ENCODE results near the gene ZFPM1. TPM values are rescaled to one million over a fixed set of nuclear protein-coding genes. Genes with fewer than 3 reads are reported as not detected.
A peak's percentile ranks its signal among the peaks of the same experiment; 100 is the strongest.

Gene ZFPM1
- total RNA-seq, 1 experiment from 2014 or later, result 5.0 TPM

DNA sequence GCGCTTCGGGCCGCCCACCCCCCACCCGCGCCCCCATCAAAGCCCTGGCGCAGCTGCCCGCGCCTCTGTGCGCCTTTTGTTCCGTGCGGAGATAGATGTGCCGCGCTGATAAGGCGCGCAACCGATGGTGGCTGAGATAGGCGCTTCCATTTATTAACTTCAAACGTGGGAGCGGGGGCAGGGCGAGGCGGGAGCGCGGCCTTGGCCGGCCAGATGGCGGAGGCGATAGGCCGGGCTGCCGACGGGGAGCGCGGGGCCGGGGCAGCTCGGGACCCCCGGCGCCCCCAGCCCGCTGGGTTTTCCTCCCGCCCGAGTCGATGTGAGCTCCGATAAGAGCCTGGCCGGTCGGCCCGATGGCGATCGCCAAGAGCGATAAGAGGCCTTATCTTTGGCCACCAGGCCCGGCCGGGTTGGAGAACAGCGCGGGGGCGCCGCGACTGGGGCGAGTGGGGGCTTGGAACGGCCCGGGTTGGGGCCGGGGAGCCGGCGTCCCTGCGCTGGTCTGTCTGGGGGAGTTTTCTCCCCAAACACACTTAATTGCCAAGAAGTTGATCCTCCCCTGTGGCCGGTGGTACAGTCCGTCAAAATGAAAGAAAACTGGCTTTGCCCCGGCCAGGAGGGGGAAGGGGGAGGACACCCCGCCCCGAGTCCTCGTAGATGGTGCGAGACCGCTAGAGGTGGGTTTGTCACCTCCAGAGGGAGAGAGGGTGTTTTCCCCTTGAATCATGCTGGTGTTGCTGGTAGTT is 2.7 kb downstream of the ZFPM1 start:
- H3K27ac Mint-ChIP-seq (ENCODE audit: low read depth, unreplicated experiment), result no peak overlapping the region
- intact Hi-C loops (cut with micrococcal nuclease), result no loop called here

DNA sequence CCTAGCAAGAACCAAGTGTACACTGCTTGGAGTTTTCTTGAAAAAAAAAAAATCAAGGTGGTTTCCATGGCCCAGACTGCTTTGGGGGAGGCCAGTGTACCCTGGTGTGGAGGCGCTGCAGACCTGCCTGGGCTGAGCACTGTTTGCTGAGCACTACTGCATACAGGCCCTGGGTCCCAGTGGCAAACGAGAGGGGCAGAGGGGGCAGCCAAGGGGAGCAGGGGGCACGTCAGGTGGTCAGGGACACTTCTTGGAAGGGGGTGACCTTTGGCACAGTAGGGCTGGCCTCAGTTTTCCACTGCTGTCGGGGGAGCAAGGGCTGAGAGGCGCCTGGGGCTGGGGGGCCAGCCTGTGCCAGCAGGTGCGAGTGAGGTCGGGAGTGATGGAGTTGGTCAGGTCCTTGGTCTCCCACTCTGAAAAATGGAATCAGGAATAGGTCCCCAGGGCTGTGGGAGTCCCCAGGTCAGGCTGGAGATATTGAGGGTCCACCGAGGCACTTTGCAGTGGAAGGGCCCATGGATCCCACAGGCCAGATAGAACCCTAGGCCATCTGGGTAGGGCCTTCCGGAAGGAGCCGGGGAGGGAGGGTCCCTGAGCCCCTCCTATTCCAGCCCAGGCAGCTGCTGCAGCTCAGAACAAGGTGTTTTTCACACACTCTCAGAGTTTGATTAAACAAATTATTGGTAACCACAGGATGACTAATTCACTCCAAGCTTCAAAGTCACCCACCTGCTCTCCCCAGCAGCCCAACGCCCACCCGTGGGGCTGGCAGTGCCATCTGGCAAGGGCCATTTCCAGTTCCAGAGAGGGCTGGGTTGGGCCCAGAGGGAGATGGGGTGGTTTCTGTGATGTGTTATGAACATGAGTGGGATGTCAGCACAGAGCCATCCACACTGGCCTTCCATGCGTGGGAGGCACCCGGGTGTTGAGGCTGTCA is 3.5 kb downstream of the ZFPM1 start:
- POLR2A ChIA-PET, result no interaction called here
- Mint-ChIP-seq H3K4me3 (ENCODE audit: unreplicated experiment) (no peak overlapping the region), H3K27me3 (ENCODE audit: insufficient read depth, unreplicated experiment) (no peaks in the 10 kb centered on the region), H3K4me1 (ENCODE audit: insufficient read depth, unreplicated experiment) (no peaks in the 10 kb centered on the region), H3K36me3 (ENCODE audit: insufficient read depth, unreplicated experiment) (no peaks in the 10 kb centered on the region), H3K9me3 (ENCODE audit: unreplicated experiment) (no peaks in the 10 kb centered on the region), H3K27ac (ENCODE audit: low read depth, unreplicated experiment) (no peak overlapping the region)
- no TSS peak for BruUV-seq (replicated peaks)
- TF ChIP-seq, protein P1, sequence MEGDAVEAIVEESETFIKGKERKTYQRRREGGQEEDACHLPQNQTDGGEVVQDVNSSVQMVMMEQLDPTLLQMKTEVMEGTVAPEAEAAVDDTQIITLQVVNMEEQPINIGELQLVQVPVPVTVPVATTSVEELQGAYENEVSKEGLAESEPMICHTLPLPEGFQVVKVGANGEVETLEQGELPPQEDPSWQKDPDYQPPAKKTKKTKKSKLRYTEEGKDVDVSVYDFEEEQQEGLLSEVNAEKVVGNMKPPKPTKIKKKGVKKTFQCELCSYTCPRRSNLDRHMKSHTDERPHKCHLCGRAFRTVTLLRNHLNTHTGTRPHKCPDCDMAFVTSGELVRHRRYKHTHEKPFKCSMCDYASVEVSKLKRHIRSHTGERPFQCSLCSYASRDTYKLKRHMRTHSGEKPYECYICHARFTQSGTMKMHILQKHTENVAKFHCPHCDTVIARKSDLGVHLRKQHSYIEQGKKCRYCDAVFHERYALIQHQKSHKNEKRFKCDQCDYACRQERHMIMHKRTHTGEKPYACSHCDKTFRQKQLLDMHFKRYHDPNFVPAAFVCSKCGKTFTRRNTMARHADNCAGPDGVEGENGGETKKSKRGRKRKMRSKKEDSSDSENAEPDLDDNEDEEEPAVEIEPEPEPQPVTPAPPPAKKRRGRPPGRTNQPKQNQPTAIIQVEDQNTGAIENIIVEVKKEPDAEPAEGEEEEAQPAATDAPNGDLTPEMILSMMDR (IDR thresholded peaks at IDR 0.05; ENCODE audit: unreplicated experiment), result no peak
- DNase-seq (ENCODE audit: unreplicated experiment), result no peak
- intact Hi-C loops (cut with micrococcal nuclease), result no loop called here
- CTCF ChIA-PET, result no interaction called here

More for the DNA sequence above, 2.7 kb downstream of the ZFPM1 start:
- POLR2A ChIA-PET, result interaction anchor here (0.6 kb wide), 1 partner anchor 190 kb away, joined by 3 read pairs; no protein-coding TSS in a partner anchor
- peak overlapping the region; percentile 87 for H3K4me3 Mint-ChIP-seq (ENCODE audit: unreplicated experiment)
- no peak for DNase-seq (ENCODE audit: unreplicated experiment)
- H3K4me1 Mint-ChIP-seq (ENCODE audit: insufficient read depth, unreplicated experiment), result no peaks in the 10 kb centered on the region
- CTCF ChIA-PET, result no interaction called here
- H3K36me3 Mint-ChIP-seq (ENCODE audit: insufficient read depth, unreplicated experiment), result no peaks in the 10 kb centered on the region
- H3K27me3 Mint-ChIP-seq (ENCODE audit: insufficient read depth, unreplicated experiment), result no peaks in the 10 kb centered on the region
- H3K9me3 Mint-ChIP-seq (ENCODE audit: unreplicated experiment), result no peaks in the 10 kb centered on the region
- TF ChIP-seq, protein P1 (IDR thresholded peaks at IDR 0.05; ENCODE audit: unreplicated experiment), result no peak
- BruUV-seq (replicated peaks), result no TSS peak

DNA sequence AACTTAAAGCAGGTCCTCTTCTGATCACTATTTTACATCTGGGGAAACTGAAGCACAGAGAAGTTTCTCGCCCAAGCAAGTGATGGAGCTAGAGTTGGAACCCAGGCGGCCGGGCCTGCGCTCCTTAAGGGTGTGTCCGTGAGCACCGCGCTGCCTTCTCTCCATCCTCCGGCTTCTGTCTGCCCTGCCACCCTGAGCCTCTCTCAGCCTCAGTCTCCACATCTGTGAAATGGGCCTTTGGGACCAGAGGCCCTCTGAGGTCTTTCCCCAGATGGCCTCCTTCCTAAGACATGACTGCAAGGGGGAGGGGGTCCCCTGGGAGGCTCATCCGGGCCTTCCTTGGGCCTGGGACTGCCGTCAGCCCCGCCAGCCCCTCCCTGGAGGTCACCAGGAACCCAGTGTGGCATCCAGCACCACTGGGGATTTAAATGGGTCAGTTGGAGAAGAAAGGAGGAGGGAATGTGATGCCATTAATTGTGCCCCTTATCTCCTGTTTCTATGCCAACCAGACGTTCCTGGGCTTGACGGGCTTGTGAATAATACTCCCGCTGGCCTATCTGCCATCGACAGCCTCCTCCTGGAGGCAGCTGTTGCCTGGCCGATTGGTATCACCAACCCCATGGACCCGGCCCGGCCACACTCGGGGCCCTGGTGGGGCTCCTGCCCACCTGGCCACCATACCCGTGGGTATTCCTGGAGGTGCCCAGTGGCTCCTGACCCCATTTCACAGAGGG is 5.1 kb downstream of the ZFPM1 start:
- H3K27me3 Mint-ChIP-seq (ENCODE audit: insufficient read depth, unreplicated experiment), result no peaks in the 10 kb centered on the region
- H3K9me3 Mint-ChIP-seq (ENCODE audit: unreplicated experiment), result no peaks in the 10 kb centered on the region
- BruUV-seq (replicated peaks), result no TSS peak
- ChIA-PET POLR2A (no interaction called here), CTCF (interaction anchor here (0.5 kb wide), 2 partner anchors 301 to 782 kb away, joined by 3 to 4 read pairs; no protein-coding TSS in a partner anchor)
- no peaks in the 10 kb centered on the region for H3K4me1 Mint-ChIP-seq (ENCODE audit: insufficient read depth, unreplicated experiment)
- TF ChIP-seq, protein P1 (IDR thresholded peaks at IDR 0.05; ENCODE audit: unreplicated experiment), result no peak
- no peaks in the 10 kb centered on the region for H3K36me3 Mint-ChIP-seq (ENCODE audit: insufficient read depth, unreplicated experiment)
- H3K4me3 Mint-ChIP-seq (ENCODE audit: unreplicated experiment), result no peak overlapping the region
- H3K27ac Mint-ChIP-seq (ENCODE audit: low read depth, unreplicated experiment), result no peak overlapping the region
- DNase-seq (ENCODE audit: unreplicated experiment), result no peak
- intact Hi-C loops (cut with micrococcal nuclease), result no loop called here
